ENCODE data around the gene IRF8. TPM values are rescaled to one million over a fixed set of nuclear protein-coding genes. Genes with fewer than 3 reads are reported as not detected.

IRF8 gene
- total RNA-seq, 2 donors from 2014 or later, result 0.24 to 0.75 TPM

GRCh38 chr16:85878407-85878806 is 20.6 kb upstream of the IRF8 start:
- H3K27me3 ChIP-seq (ENCODE audit: control insufficient read depth, insufficient read depth, low read length, poor library complexity, severe bottlenecking), result peaks cover 16% of the 10 kb centered on the region
- no peaks in the 10 kb centered on the region for H3K4me1 Mint-ChIP-seq
- no peak overlapping the region for H3K27ac ChIP-seq (ENCODE audit: low read depth, low read length)
- H3K9me3 ChIP-seq (ENCODE audit: control insufficient read depth, low read length), result no peaks in the 10 kb centered on the region
- H3K4me3 Mint-ChIP-seq, result no peak overlapping the region
- no peaks in the 10 kb centered on the region for H3K36me3 ChIP-seq (ENCODE audit: control insufficient read depth, insufficient read depth, low read length)
- H3K9ac ChIP-seq (ENCODE audit: extremely low read depth, low read length, poor library complexity, severe bottlenecking), result no peak overlapping the region
- TF ChIP-seq, protein P1, sequence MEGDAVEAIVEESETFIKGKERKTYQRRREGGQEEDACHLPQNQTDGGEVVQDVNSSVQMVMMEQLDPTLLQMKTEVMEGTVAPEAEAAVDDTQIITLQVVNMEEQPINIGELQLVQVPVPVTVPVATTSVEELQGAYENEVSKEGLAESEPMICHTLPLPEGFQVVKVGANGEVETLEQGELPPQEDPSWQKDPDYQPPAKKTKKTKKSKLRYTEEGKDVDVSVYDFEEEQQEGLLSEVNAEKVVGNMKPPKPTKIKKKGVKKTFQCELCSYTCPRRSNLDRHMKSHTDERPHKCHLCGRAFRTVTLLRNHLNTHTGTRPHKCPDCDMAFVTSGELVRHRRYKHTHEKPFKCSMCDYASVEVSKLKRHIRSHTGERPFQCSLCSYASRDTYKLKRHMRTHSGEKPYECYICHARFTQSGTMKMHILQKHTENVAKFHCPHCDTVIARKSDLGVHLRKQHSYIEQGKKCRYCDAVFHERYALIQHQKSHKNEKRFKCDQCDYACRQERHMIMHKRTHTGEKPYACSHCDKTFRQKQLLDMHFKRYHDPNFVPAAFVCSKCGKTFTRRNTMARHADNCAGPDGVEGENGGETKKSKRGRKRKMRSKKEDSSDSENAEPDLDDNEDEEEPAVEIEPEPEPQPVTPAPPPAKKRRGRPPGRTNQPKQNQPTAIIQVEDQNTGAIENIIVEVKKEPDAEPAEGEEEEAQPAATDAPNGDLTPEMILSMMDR (conservative IDR thresholded peaks at IDR 0.05), result no peak
- no peak for DNase-seq
- H3K4me1 ChIP-seq (ENCODE audit: control insufficient read depth, insufficient read depth, low read length), result no peaks in the 10 kb centered on the region
- H3K27ac Mint-ChIP-seq, result no peak overlapping the region
- H3K9me3 Mint-ChIP-seq, result peaks cover 3% of the 10 kb centered on the region
- 92 to 97% methylated on average over 5 of the region's 5 CpGs for WGBS, 2 experiments (ENCODE audit: insufficient coverage in 1 of 2, insufficient read length in 1 of 2)
- no peak overlapping the region for H3K4me3 ChIP-seq (ENCODE audit: low read length)
- H3K27me3 Mint-ChIP-seq (ENCODE audit: insufficient read depth), result peaks cover 29% of the 10 kb centered on the region
- H3K36me3 Mint-ChIP-seq (ENCODE audit: low read depth), result no peaks in the 10 kb centered on the region

- Mint-ChIP-seq H3K4me1 (no peaks in the 10 kb centered on the region), H3K27ac (no peak overlapping the region), H3K27me3 (ENCODE audit: insufficient read depth) (peaks cover 33% of the 10 kb centered on the region), H3K4me3 (no peak overlapping the region), H3K36me3 (ENCODE audit: low read depth) (no peaks in the 10 kb centered on the region), H3K9me3 (peaks cover 3% of the 10 kb centered on the region)
- WGBS, 2 experiments (ENCODE audit: insufficient coverage in 1 of 2, insufficient read length in 1 of 2), result 46 to 73% methylated on average over 3 to 5 of the region's 5 CpGs
- no peak for DNase-seq
- Histone ChIP-seq H3K9ac (ENCODE audit: extremely low read depth, low read length, poor library complexity, severe bottlenecking) (no peak overlapping the region), H3K4me1 (ENCODE audit: control insufficient read depth, insufficient read depth, low read length) (no peaks in the 10 kb centered on the region), H3K36me3 (ENCODE audit: control insufficient read depth, insufficient read depth, low read length) (no peaks in the 10 kb centered on the region), H3K27ac (ENCODE audit: low read depth, low read length) (no peak overlapping the region), H3K27me3 (ENCODE audit: control insufficient read depth, insufficient read depth, low read length, poor library complexity, severe bottlenecking) (peaks cover 21% of the 10 kb centered on the region), H3K9me3 (ENCODE audit: control insufficient read depth, low read length) (no peaks in the 10 kb centered on the region), H3K4me3 (ENCODE audit: low read length) (no peak overlapping the region)
- TF ChIP-seq, protein P1 (conservative IDR thresholded peaks at IDR 0.05), result no peak
Observed at GRCh38 chr16:85878875-85879274, 20.1 kb upstream of the IRF8 start.

DNA sequence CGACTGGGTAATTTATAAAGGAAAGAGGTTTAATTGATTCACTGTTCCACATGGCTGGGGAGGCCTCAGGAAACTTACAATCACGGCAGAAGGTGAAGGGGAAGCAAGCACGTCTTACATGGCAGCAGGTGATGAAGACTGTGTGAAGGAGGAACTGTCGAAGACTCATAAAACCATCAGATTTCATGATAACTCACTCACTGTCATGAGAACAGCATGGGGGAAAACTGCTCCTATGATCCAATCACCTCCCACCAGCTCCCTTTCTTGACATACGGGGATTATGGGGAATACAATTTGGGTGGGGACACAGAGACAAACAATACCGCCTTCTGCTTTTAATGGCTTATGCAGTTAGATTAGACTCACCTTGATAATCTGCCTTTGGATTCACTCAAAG is 19.4 kb upstream of the IRF8 start:
- peaks cover 3% of the 10 kb centered on the region for H3K9me3 Mint-ChIP-seq
- Histone ChIP-seq H3K9me3 (ENCODE audit: control insufficient read depth, low read length) (no peaks in the 10 kb centered on the region), H3K27me3 (ENCODE audit: control insufficient read depth, insufficient read depth, low read length, poor library complexity, severe bottlenecking) (peaks cover 27% of the 10 kb centered on the region), H3K27ac (ENCODE audit: low read depth, low read length) (no peak overlapping the region), H3K9ac (ENCODE audit: extremely low read depth, low read length, poor library complexity, severe bottlenecking) (no peak overlapping the region), H3K4me1 (ENCODE audit: control insufficient read depth, insufficient read depth, low read length) (no peaks in the 10 kb centered on the region), H3K4me3 (ENCODE audit: low read length) (no peak overlapping the region), H3K36me3 (ENCODE audit: control insufficient read depth, insufficient read depth, low read length) (no peaks in the 10 kb centered on the region)
- peaks cover 35% of the 10 kb centered on the region for H3K27me3 Mint-ChIP-seq (ENCODE audit: insufficient read depth)
- H3K4me3 Mint-ChIP-seq, result no peak overlapping the region
- H3K4me1 Mint-ChIP-seq, result no peaks in the 10 kb centered on the region
- H3K36me3 Mint-ChIP-seq (ENCODE audit: low read depth), result no peaks in the 10 kb centered on the region
- TF ChIP-seq, protein P1 (conservative IDR thresholded peaks at IDR 0.05), result no peak
- WGBS, 2 experiments (ENCODE audit: insufficient coverage in 1 of 2, insufficient read length in 1 of 2), result 88 to 94% methylated on average over 5 to 6 of the region's 6 CpGs
- DNase-seq, result no peak
- H3K27ac Mint-ChIP-seq, result no peak overlapping the region

All from endodermal cell (in vitro differentiated cells).